Measurements from ENCODE around the gene ZNF584. TPM values are rescaled to one million over a fixed set of nuclear protein-coding genes. Genes with fewer than 3 reads are reported as not detected.
A peak's percentile ranks its signal among the peaks of the same experiment; 100 is the strongest.
"Not testable (repeated sequence)": the region's sequence is repeated elsewhere in the genome, so short reads cannot be mapped to it uniquely, and the experiment has no call there.

ZNF584 gene
- 11.2 and 12.2 TPM in 2 replicates for total RNA-seq

DNA sequence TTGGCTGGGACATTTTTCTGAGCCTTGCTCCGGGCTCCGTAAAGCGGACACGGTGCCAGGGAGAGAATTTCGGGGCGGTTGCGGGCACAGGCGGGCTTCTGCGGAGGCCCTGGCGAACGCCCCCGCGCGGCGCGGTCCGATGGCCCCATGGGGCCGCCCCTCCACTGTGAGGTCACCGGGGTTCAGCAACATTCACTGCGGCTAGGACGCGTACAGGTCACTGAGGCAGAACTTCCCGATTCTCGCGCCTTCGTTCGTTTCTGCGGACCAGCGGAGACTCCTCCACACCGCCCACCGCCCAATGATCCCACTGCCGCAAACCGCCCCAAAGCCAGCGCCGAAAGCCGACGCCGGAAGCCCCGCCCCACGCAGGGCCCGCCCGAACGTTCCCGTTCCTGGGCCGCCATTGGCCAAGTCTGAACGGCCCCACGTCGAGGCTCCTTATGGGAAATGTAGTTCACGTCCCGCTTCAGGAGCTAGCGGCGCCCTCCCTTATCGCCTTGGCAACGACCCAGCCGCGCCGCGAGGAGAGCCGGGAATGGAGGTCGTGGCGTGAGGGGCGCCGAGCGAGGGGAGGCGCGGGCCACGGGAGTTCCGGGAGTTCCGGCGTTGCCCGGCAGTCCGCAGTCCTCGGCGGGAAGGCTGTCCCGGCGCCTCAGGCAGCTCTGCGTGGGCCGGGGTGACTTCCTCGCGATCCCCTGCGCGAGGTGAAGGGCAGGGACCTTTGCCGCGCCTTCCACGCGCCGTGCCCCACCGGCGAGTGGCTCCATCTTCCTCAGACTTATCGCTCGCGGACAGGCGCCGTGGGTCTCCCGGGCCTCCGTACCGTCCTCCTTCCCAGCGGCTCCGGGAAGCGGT lies at the start of gene ZNF584:
Gene ZNF584, plus strand, starts transcription at position 498 of the 858 bp plus-strand sequence. CDS start 499 bp downstream, outside the sequence.
- Mint-ChIP-seq H3K9me3 (peaks cover 6% of the 10 kb centered on the region), H3K27ac (peak within 1 kb of the TSS; percentile 90), H3K4me3 (ENCODE audit: low read depth) (peak within 1 kb of the TSS; percentile 85), H3K27me3 (ENCODE audit: low read depth) (no peaks in the 10 kb centered on the region), H3K36me3 (ENCODE audit: low read depth) (peaks cover 10% of the 10 kb centered on the region), H3K4me1 (ENCODE audit: low read depth) (peaks cover 32% of the 10 kb centered on the region)
- intact Hi-C loops (cut with micrococcal nuclease) = loop anchor here (1.0 to 5.0 kb wide), 8 partner anchors 21 to 226 kb away; partner anchors contain the start of genes ERVK3-1, RPS5, ZNF274 and ZNF324B
- peak; percentile 89 for DNase-seq (ENCODE audit: low spot score)

DNA sequence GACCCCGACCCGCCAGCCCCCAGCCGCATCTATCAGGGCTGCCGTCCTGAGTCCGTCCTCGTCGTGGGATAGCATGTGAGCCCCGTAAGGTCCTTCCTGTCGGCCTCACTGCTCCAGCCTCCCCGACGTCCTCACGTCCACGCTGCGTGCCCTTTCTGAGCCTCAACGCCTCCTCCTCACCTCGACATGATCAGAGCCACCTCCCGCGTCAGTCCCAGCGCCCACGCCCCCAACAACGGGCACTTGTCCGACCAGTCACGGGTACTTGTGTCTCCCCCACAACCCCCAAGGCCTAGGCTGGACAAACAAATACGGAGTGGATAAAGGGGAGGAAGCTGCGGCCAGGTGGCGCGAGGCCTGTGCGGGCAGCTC lies 46.6 kb upstream of the ZNF584 start:
- Mint-ChIP-seq H3K4me3 (ENCODE audit: low read depth) (peak overlapping the region; percentile 91), H3K27me3 (ENCODE audit: low read depth) (no peaks in the 10 kb centered on the region), H3K9me3 (no peaks in the 10 kb centered on the region), H3K36me3 (ENCODE audit: low read depth) (peaks cover 2% of the 10 kb centered on the region), H3K27ac (peak overlapping the region; percentile 88), H3K4me1 (ENCODE audit: low read depth) (peaks cover 6% of the 10 kb centered on the region)
- intact Hi-C loops (cut with micrococcal nuclease) = loop anchor here (1.0 kb wide), 2 partner anchors 19 to 39 kb away; partner anchors contain the start of gene ZNF837
- DNase-seq (ENCODE audit: low spot score) = no peak

DNA sequence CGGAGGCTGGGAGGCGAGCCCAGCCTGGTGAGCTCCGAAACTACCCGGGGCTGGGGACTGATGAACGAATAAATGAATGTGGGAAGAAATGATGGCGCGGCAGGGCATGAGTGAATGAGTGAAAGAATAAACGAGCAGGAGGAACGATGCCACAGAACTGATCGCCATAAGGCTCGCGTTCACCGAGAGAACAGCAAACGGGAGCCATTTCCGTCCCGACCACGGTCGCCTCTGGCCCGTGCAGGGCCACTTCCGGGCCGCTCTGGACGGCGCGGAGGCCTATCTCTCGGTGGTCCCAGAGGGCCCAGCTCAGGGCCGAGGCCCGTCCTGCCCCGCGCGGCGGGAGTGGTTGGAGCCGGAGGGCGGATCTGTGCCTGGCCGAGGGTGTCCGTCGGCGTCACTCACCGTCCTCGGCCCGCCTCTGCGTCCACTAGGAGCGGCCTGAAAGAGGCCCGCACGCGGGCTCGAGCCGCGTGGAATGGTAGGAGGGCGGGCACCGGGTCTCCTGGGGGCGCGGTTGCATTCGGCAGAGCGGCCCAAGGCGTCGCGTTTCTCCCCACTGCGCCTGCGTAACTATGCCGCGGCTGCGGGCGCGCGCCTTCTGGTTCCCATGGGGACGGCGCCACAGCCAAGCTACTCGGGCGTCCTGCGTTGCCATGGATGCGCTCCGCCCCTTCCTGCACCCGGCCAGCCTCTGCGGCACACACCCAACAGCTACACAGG lies 46.0 kb upstream of the ZNF584 start, which contains the start of gene ZNF497:
Gene ZNF497, minus strand, starts transcription at position 480 of the 723 bp plus-strand sequence. CDS start 5,116 bp downstream, outside the sequence.
- peaks cover 6% of the 10 kb centered on the region for H3K4me1 Mint-ChIP-seq (ENCODE audit: low read depth)
- H3K9me3 Mint-ChIP-seq = no peaks in the 10 kb centered on the region
- peak; percentile 95 for DNase-seq (ENCODE audit: low spot score)
- intact Hi-C loops (cut with micrococcal nuclease) = loop anchor here (1.0 kb wide), 2 partner anchors 19 to 39 kb away; partner anchors contain the start of gene ZNF837
- H3K4me3 Mint-ChIP-seq (ENCODE audit: low read depth) = peak within 1 kb of the TSS; percentile 91
- peak within 1 kb of the TSS; percentile 88 for H3K27ac Mint-ChIP-seq
- no peaks in the 10 kb centered on the region for H3K27me3 Mint-ChIP-seq (ENCODE audit: low read depth)
- peaks cover 2% of the 10 kb centered on the region for H3K36me3 Mint-ChIP-seq (ENCODE audit: low read depth)

DNA sequence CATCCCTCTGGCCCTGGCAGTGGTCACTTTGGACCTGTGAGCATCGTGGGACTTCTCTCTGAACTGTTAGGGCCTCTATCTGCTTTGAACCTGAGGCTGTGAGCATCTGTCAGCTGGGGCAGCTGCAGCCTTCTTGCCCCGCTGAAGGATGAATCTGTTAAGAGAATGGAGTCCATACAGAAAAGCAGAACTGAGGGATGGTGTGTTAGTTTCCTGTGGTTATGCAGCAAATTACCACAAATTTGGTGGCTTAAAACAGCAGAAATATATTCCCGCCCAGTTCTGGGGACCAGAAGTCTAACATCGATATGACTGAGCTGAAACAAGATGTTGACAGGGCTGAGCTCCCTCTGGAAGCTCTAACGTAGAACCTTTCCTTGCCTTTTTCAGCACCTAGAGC lies 44.3 kb upstream of the ZNF584 start:
- no peak for DNase-seq (ENCODE audit: low spot score)
- Mint-ChIP-seq H3K27ac (no peak overlapping the region), H3K4me3 (ENCODE audit: low read depth) (peak overlapping the region; percentile 17), H3K27me3 (ENCODE audit: low read depth) (no peaks in the 10 kb centered on the region), H3K4me1 (ENCODE audit: low read depth) (peaks cover 6% of the 10 kb centered on the region), H3K36me3 (ENCODE audit: low read depth) (peaks cover 2% of the 10 kb centered on the region), H3K9me3 (no peaks in the 10 kb centered on the region)
- intact Hi-C loops (cut with micrococcal nuclease) = no loop called here

DNA sequence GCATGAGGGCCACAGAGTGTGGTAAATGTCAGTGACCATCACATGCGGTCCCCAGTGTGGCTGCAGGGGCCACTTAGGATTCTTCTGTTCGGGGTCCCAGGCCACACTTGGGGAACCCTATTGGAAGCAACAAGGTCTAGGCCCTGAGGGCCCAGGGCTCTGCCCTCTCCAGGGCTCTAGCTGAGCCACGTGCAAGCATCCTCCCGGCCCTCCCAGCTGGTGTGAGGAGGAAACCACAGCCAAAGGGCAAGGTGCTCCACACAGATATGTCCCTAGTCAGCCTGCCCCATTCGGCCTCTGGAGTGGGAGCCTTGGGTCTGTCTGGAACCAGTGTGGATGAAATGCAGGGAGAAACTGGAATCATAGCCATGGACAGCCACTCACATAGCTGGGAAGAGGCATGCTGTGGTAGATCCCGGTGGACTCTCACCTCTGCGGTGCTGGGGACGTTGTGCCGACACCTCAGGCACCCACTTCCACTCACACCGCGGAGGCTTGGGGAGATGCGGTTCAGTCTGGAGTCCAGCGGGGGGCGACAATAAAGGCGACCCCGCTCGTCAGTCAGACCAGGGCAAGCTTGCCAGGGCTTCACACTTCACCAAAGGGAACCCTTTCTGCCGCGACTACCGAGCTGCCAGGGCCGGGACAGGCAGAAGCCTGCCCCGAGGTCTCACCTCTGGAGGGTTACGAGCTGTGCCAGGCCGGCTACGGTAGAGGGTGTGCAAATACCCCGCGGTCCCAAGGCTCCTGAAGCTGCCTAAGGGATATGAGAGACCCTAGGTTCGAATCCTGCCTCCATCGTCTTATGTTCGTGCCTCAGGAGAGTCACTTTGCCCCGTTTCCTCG lies 41.6 kb upstream of the ZNF584 start:
- intact Hi-C loops (cut with micrococcal nuclease) = no loop called here
- H3K36me3 Mint-ChIP-seq (ENCODE audit: low read depth) = peaks cover 1% of the 10 kb centered on the region

DNA sequence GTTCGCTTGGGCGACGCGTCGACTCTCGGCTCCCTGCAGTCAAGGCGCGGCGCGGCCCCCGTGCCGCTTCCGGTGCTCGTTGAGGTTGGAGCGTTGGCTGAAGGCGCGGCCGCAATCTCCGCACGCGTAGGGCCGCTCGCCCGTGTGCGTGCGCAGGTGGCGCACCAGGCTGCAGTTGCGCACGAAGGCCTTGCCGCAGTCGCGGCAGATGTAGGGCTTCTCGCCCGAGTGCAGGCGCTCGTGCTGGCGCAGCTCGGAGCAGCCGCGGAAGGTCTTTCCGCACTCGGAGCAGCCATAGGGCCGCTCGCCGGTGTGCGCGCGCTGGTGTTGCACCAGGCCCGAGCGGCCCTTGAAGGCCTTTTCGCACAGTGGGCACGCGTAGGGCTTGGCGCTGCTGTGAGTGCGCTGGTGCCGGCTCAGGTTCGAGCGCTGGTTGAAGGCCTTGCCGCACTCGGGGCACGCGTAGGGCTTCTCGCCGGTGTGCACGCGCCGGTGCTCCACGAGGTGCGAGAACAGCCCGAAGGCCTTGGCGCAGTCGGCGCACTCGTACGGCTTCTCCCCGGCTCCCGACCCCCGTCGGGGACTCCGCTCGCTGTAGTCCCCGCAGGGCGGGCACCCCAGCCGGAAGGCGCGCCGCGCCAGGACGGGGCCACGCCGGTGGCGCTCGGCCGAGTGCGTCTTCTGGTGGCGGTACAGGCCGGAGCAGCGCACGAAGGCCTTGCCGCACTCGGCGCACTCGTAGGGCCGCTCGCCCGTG lies 40.6 kb upstream of the ZNF584 start:
- DNase-seq (ENCODE audit: low spot score) = no peak
- Mint-ChIP-seq H3K9me3 (no peaks in the 10 kb centered on the region), H3K4me1 (ENCODE audit: low read depth) (peaks cover 1% of the 10 kb centered on the region), H3K4me3 (ENCODE audit: low read depth) (no peak overlapping the region), H3K27ac (no peak overlapping the region), H3K36me3 (ENCODE audit: low read depth) (no peaks in the 10 kb centered on the region), H3K27me3 (ENCODE audit: low read depth) (no peaks in the 10 kb centered on the region)
- intact Hi-C loops (cut with micrococcal nuclease) = no loop called here

More for the DNA sequence above, 41.6 kb upstream of the ZNF584 start:
- DNase-seq (ENCODE audit: low spot score) = no peak
- H3K9me3 Mint-ChIP-seq = no peaks in the 10 kb centered on the region
- no peaks in the 10 kb centered on the region for H3K27me3 Mint-ChIP-seq (ENCODE audit: low read depth)
- H3K4me3 Mint-ChIP-seq (ENCODE audit: low read depth) = no peak overlapping the region
- peaks cover 5% of the 10 kb centered on the region for H3K4me1 Mint-ChIP-seq (ENCODE audit: low read depth)
- H3K27ac Mint-ChIP-seq = no peak overlapping the region

DNA sequence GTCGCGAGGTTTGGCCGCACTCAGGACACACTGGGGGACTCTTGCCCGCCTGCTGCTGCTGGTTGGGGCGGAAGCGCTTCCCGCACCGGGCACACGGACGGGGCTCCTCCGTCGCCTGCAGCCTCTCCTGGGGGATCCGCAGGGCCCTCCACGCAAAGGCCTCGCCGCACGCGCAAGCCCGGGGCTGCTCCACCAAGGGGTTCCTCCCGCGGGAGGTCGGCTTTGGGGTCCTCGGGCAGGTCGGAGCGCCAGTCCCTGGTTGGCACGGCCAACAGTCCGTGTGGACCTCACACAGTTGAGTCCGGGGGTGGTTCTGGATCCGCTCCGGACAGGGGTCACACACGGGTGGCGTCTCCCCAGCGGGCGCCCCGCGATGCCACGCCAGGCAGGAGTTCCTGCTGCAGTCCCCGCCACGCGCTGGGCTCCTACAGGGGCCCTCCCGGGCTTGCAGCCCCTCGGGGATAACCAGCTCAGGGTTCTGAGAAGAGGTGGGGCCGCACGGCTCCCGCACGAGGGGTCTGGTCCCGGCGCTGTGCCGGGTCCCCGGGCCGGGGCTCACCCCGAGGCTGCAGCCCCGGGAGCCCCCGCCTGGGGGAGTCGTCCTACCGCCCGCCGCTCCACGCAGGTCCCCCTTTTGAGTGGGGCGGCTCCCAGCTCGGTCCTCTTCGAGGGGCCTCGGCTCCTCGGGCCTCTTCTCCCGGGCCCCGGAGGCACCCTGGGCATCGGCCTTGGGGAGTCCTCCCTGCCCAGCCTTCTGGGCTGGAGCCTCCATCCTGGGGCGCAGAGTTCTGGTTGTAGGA lies 39.7 kb upstream of the ZNF584 start:
- intact Hi-C loops (cut with micrococcal nuclease) = no loop called here
- DNase-seq (ENCODE audit: low spot score) = no peak
- Mint-ChIP-seq H3K27ac (no peak overlapping the region), H3K4me3 (ENCODE audit: low read depth) (no peak overlapping the region), H3K36me3 (ENCODE audit: low read depth) (no peaks in the 10 kb centered on the region), H3K9me3 (no peaks in the 10 kb centered on the region), H3K4me1 (ENCODE audit: low read depth) (no peaks in the 10 kb centered on the region), H3K27me3 (ENCODE audit: low read depth) (no peaks in the 10 kb centered on the region)

DNA sequence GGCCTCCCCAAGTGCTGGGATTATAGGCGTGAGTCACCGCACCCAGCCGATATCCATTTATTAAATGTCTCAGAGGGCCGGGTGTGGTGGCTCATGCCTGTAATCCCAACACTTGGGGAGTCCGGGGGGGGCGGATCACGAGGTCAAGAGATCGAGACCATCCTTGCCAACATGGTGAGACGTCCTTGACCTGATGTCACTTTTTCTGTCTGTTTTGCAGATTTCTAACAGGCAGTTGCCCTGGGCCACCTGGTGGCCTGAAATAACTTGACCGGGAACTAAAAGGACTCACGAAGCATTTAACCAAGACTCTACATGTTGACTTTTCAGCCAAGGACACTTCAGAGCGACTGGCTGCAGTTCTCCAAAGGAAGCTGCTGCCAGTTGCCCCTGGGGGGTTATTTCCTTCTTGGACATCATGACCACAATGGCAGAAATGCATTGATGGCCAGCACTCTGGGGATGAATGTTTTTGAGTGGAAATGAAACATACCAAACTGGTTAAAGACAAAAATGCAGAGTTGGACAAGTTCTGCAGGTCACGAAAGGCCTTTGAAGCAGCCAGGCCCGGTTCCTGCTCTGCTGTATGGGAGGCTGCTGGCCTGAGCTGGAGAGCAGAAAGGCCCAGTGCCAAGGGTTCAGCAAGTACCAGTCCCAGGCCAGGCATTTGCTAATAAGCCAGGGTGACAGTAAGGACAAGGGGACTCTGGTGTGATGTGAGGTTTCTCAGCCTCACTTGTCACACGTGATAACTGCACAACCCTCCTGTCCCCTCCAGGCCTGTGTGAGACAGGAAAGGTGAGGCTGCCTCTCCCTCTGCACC lies 35.9 kb upstream of the ZNF584 start:
- H3K4me3 Mint-ChIP-seq (ENCODE audit: low read depth) = no peak overlapping the region
- no peak overlapping the region for H3K27ac Mint-ChIP-seq
- H3K27me3 Mint-ChIP-seq (ENCODE audit: low read depth) = no peaks in the 10 kb centered on the region
- H3K4me1 Mint-ChIP-seq (ENCODE audit: low read depth) = no peaks in the 10 kb centered on the region
- no peak for DNase-seq (ENCODE audit: low spot score)
- no peaks in the 10 kb centered on the region for H3K36me3 Mint-ChIP-seq (ENCODE audit: low read depth)
- no peaks in the 10 kb centered on the region for H3K9me3 Mint-ChIP-seq
- intact Hi-C loops (cut with micrococcal nuclease) = no loop called here

DNA sequence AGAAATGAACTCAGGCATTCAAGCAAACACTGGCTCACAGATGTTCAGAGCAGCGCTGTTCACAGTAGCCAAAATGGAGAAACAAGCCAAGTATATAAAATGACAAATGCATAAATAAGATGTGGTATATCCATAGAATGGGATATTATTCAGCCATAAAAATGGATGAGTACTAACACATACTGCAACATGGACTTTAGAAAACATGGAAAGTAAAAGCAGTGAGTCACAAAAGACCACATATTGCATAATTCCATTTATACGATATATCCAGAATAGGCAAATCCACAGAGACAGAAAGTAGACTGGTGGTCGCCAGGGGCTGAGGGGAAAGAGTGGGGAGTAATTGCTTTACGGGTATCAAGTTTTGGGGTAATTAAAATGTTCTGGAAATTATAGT lies 34.2 kb upstream of the ZNF584 start:
- H3K27me3 Mint-ChIP-seq (ENCODE audit: low read depth) = no peaks in the 10 kb centered on the region
- no peak for DNase-seq (ENCODE audit: low spot score)
- no peaks in the 10 kb centered on the region for H3K36me3 Mint-ChIP-seq (ENCODE audit: low read depth)
- no peak overlapping the region for H3K27ac Mint-ChIP-seq
- intact Hi-C loops (cut with micrococcal nuclease) = no loop called here
- no peak overlapping the region for H3K4me3 Mint-ChIP-seq (ENCODE audit: low read depth)
- no peaks in the 10 kb centered on the region for H3K9me3 Mint-ChIP-seq
- no peaks in the 10 kb centered on the region for H3K4me1 Mint-ChIP-seq (ENCODE audit: low read depth)

DNA sequence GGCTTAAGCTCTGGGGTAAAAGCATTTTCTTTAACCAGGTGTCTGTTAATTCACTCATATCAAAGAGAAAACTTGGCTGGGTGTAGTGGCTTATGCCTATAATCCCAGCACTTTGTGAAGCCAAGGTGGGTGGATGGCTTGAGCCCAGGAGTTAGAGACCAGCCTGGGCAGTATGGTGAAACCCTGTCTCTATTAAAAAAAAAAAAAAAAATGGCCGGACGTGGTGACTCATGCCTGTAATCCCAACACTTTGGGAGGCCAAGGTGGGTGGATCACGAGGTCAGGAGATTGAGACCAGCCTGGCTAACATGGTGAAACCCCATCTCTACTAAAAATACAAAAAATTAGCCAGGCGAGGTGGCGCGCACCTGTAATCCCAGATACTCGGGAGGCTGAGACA lies 31.7 kb upstream of the ZNF584 start:
- H3K4me3 Mint-ChIP-seq (ENCODE audit: low read depth); H3K27ac Mint-ChIP-seq; H3K9me3 Mint-ChIP-seq; DNase-seq (ENCODE audit: low spot score); H3K27me3 Mint-ChIP-seq (ENCODE audit: low read depth); H3K36me3 Mint-ChIP-seq (ENCODE audit: low read depth); H3K4me1 Mint-ChIP-seq (ENCODE audit: low read depth); intact Hi-C loops (cut with micrococcal nuclease): not testable (repeated sequence)

DNA sequence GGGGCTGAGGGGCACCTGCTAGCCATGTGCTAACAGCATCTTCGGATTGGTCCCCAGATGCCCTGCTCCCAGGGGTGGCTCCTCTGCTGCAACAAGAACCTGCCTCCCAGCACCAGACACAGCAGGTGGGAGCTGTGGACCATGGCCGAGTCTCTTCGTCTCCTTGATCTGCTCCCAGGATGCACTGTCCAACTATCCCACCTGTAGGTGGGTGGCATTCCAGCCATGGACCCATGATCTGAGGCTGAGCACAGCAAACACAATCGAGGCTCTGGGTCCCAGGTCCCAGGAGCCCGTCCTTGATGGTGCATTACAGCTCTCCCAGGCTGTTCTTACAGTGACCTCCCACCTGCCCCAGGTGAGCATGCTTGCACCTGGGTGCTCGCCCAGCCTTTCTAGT lies 29.2 kb upstream of the ZNF584 start:
- DNase-seq (ENCODE audit: low spot score) = no peak
- Mint-ChIP-seq H3K27me3 (ENCODE audit: low read depth) (no peaks in the 10 kb centered on the region), H3K36me3 (ENCODE audit: low read depth) (no peaks in the 10 kb centered on the region), H3K4me3 (ENCODE audit: low read depth) (peak overlapping the region; percentile 90), H3K4me1 (ENCODE audit: low read depth) (peaks cover 19% of the 10 kb centered on the region), H3K27ac (peak overlapping the region; percentile 33), H3K9me3 (no peaks in the 10 kb centered on the region)
- intact Hi-C loops (cut with micrococcal nuclease) = no loop called here

Measured in activated T-helper 2 cell treated with anti-CD3 and anti-CD28 coated beads, Interferon-gamma antibody, Interleukin-2, Interleukin-4, amounts not matched to agents 10 μg/mL and 5 μg/mL and 100 μg/mL, durations not matched to agents 14 hours and 24 hours and 36 hours (primary cell).